ENCODE measurements around the gene GABRB3. TPM values are rescaled to one million over a fixed set of nuclear protein-coding genes. Genes with fewer than 3 reads are reported as not detected.

The GABRB3 gene
- not detected for polyA plus RNA-seq

GRCh38 chr15:26772154-26773066 lies at the start of gene GABRB3:
GABRB3 (minus strand) TSS chr15:26773066.
- H3K9me3 Mint-ChIP-seq = peaks cover 2 to 15% (median 7%) of the 10 kb centered on the region in 3 donors
- H3K4me3 Mint-ChIP-seq = no peak within 1 kb of the TSS
- H3K36me3 Mint-ChIP-seq = peaks cover 2% of the 10 kb centered on the region
- H3K27me3 Mint-ChIP-seq = peaks cover 8% of the 10 kb centered on the region
- no peak within 1 kb of the TSS for H3K27ac Mint-ChIP-seq
- peaks cover 0 to 2% (median 0%) of the 10 kb centered on the region in 3 donors for H3K4me1 Mint-ChIP-seq

- Mint-ChIP-seq H3K9me3 (peaks cover 3 to 10% (median 8%) of the 10 kb centered on the region in 3 donors), H3K4me3 (no peak overlapping the region), H3K4me1 (no peaks in the 10 kb centered on the region), H3K36me3 (no peaks in the 10 kb centered on the region), H3K27ac (no peak overlapping the region), H3K27me3 (no peaks in the 10 kb centered on the region)
Observed at GRCh38 chr15:26807517-26808427, 34.9 kb upstream of the GABRB3 start.

GRCh38 chr15:26806574-26806973 lies 33.7 kb upstream of the GABRB3 start:
- H3K9me3 Mint-ChIP-seq = peaks cover 3 to 8% (median 5%) of the 10 kb centered on the region in 3 donors

GRCh38 chr15:26806151-26806550 lies 33.3 kb upstream of the GABRB3 start:
- Mint-ChIP-seq H3K4me1 (no peaks in the 10 kb centered on the region), H3K9me3 (peaks cover under 1 to 8% (median 5%) of the 10 kb centered on the region in 3 donors), H3K4me3 (no peak overlapping the region), H3K27ac (no peak overlapping the region), H3K36me3 (no peaks in the 10 kb centered on the region), H3K27me3 (no peaks in the 10 kb centered on the region)

More at GRCh38 chr15:26806574-26806973, 33.7 kb upstream of the GABRB3 start:
- Mint-ChIP-seq H3K4me3 (no peak overlapping the region), H3K36me3 (no peaks in the 10 kb centered on the region), H3K27me3 (no peaks in the 10 kb centered on the region), H3K27ac (peak overlapping the region in 1 of 3 donors; percentile 40), H3K4me1 (no peaks in the 10 kb centered on the region)

- Mint-ChIP-seq H3K27me3 (no peaks in the 10 kb centered on the region), H3K4me1 (no peaks in the 10 kb centered on the region), H3K27ac (no peak overlapping the region), H3K4me3 (no peak overlapping the region), H3K9me3 (peaks cover 0 to 8% (median 5%) of the 10 kb centered on the region in 3 donors), H3K36me3 (no peaks in the 10 kb centered on the region)
Observed at GRCh38 chr15:26805470-26805869, 32.6 kb upstream of the GABRB3 start.

- Mint-ChIP-seq H3K9me3 (peaks cover 0 to 7% (median 5%) of the 10 kb centered on the region in 3 donors), H3K27me3 (no peaks in the 10 kb centered on the region), H3K27ac (no peak overlapping the region), H3K4me1 (no peaks in the 10 kb centered on the region), H3K36me3 (no peaks in the 10 kb centered on the region), H3K4me3 (no peak overlapping the region)
Observed at GRCh38 chr15:26804063-26804804, 31.4 kb upstream of the GABRB3 start.

- no peaks in the 10 kb centered on the region for H3K4me1 Mint-ChIP-seq
- no peak overlapping the region for H3K27ac Mint-ChIP-seq
- no peaks in the 10 kb centered on the region for H3K36me3 Mint-ChIP-seq
- H3K27me3 Mint-ChIP-seq = no peaks in the 10 kb centered on the region
- peaks cover 2 to 14% (median 8%) of the 10 kb centered on the region in 3 donors for H3K9me3 Mint-ChIP-seq
- H3K4me3 Mint-ChIP-seq = no peak overlapping the region
Observed at GRCh38 chr15:26790118-26790517, 17.3 kb upstream of the GABRB3 start.

GRCh38 chr15:26781816-26782215 lies 8.9 kb upstream of the GABRB3 start:
- H3K36me3 Mint-ChIP-seq = no peaks in the 10 kb centered on the region
- H3K27ac Mint-ChIP-seq = no peak overlapping the region
- H3K9me3 Mint-ChIP-seq = peaks cover 5% of the 10 kb centered on the region in 3 donors
- no peaks in the 10 kb centered on the region for H3K4me1 Mint-ChIP-seq
- no peak overlapping the region for H3K4me3 Mint-ChIP-seq
- H3K27me3 Mint-ChIP-seq = no peaks in the 10 kb centered on the region

GRCh38 chr15:26773917-26774316 lies 1.1 kb upstream of the GABRB3 start:
- H3K27ac Mint-ChIP-seq = no peak overlapping the region
- H3K9me3 Mint-ChIP-seq = peaks cover 5 to 17% (median 12%) of the 10 kb centered on the region in 3 donors
- H3K27me3 Mint-ChIP-seq = peaks cover 8% of the 10 kb centered on the region
- H3K4me3 Mint-ChIP-seq = no peak overlapping the region
- H3K4me1 Mint-ChIP-seq = peaks cover 0 to 2% (median 0%) of the 10 kb centered on the region in 3 donors
- peaks cover 2% of the 10 kb centered on the region for H3K36me3 Mint-ChIP-seq

- Mint-ChIP-seq H3K4me3 (no peak overlapping the region), H3K27me3 (peaks cover 8% of the 10 kb centered on the region), H3K4me1 (peaks cover 0 to 2% (median 0%) of the 10 kb centered on the region in 3 donors), H3K27ac (no peak overlapping the region), H3K9me3 (peaks cover 5 to 17% (median 12%) of the 10 kb centered on the region in 3 donors), H3K36me3 (peaks cover 2% of the 10 kb centered on the region)
Observed at GRCh38 chr15:26773067-26773877, 406 bp upstream of the GABRB3 start.

- peaks cover 1 to 15% (median 7%) of the 10 kb centered on the region in 3 donors for H3K9me3 Mint-ChIP-seq
- peak overlapping the region in 1 of 3 donors; percentile 32 for H3K27ac Mint-ChIP-seq
- peaks cover 0 to 2% (median 0%) of the 10 kb centered on the region in 3 donors for H3K4me1 Mint-ChIP-seq
- peaks cover 8% of the 10 kb centered on the region for H3K27me3 Mint-ChIP-seq
- no peak overlapping the region for H3K4me3 Mint-ChIP-seq
- peaks cover 2% of the 10 kb centered on the region for H3K36me3 Mint-ChIP-seq
Observed at GRCh38 chr15:26771578-26772153, 1.2 kb downstream of the GABRB3 start.

GRCh38 chr15:26771168-26771567 lies 1.7 kb downstream of the GABRB3 start:
- Mint-ChIP-seq H3K27ac (peak overlapping the region in 1 of 3 donors; percentile 32), H3K36me3 (peaks cover 2% of the 10 kb centered on the region), H3K27me3 (peaks cover 8% of the 10 kb centered on the region), H3K9me3 (peaks cover 0 to 15% (median 7%) of the 10 kb centered on the region in 3 donors), H3K4me3 (no peak overlapping the region), H3K4me1 (peaks cover 0 to 2% (median 0%) of the 10 kb centered on the region in 3 donors)

GRCh38 chr15:26767169-26767670 lies 5.6 kb downstream of the GABRB3 start:
- Mint-ChIP-seq H3K27ac (no peak overlapping the region), H3K9me3 (peaks cover 3 to 13% (median 6%) of the 10 kb centered on the region in 3 donors), H3K27me3 (peaks cover 7% of the 10 kb centered on the region), H3K4me3 (no peak overlapping the region), H3K4me1 (no peaks in the 10 kb centered on the region), H3K36me3 (peaks cover 2% of the 10 kb centered on the region)
